GM21619 (cell line): ENCODE data around the gene LAMA5.

ENCODE experiments used
- ATAC-seq: cut with Tn5 transposase; IDR thresholded peaks from one replicate; pipeline ENCODE4 v1.9.1; 2021; ENCODE audit not compliant: unreplicated experiment

Gene LAMA5

DNA sequence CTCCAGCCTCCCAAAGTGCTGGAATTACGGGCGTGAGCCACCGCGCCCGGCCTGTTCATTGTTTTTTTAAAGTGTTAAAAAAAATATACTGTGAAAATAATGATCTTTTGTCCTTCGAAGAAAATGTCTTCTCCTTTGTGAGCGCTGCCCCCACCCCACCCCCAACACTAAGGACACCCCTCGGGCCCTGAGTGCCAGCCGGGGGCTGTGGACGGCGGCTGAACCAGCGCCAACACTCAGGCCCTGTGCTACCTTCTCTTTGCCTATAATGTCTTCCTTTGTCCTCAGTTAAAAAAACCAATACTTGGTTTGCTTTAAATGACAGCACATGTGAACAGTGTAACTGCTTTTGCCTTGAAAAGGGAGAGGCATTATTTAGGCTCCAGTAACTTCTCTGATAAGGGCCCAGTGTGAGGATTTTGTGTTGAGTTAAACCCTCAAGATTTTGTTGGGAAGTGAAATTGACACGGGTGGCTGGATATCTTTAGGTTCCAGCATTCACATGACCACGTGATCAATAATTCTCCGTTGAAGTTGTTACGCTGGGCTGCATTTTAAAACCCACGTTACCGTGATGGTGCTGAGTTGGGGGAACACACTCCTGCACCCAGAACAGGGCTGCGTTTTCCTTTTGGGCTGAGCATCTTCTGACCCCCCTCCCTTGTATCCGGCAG, 73.9 kb downstream of the LAMA5 start:
- no peak for ATAC-seq

DNA sequence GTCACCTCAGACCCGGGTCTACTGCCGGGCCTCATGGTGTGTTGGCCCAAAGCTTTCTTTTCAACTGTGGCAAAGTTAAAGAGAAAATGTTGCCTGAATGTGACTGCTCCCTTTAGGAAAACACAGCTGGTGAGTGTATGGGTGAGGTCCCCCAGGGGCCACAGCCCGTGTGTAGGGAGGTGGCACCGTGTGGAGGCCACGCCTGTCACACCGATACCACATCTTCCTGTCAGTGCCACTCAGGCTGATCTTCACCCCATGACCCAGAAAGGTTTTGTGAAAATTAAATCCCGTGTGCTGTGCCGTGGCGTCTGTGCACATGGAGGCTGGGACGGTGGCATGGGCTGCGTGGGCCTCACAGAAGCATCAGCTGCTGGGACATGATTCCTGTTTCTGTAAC, 75.0 kb downstream of the LAMA5 start:
- ATAC-seq: no peak

DNA sequence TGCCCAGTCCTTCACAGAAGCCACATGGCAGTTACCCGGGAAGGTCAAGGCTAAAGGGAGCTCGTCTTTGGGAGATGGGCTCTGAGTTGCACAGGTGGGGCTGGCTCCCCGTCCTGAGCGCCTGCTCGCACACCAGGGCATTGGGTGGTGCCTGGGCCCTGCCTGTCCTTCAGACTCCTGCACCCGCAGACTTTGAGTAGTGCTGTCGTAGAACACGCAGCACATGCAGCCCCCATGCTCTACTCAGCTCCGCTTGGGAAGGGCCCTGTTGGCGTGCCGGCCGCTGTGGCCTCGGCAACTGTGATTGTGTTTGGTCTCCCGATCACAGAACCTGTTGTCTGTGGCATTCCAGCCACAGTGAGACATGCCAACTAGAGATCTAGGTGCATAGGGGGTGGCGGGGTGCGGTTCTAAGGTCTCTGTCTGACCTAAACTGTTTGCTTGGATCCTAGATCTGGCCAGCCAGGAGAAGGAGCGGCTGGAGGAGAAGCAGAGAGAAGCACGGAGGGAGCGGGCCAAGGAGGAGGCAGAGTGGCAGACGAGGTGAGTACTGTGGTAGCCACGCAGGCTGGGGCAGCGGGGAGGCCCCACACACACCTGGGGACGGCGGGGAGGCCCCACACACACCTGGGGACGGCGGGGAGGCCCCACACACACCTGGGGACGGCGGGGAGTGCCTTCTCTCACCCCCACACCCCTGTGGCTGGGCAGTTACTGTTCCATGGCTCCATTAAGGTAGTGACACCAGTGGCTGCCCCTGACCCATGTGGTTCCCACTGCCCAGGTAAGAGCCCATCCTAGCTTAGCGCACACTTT, 75.7 kb downstream of the LAMA5 start:
- no peak for ATAC-seq

DNA sequence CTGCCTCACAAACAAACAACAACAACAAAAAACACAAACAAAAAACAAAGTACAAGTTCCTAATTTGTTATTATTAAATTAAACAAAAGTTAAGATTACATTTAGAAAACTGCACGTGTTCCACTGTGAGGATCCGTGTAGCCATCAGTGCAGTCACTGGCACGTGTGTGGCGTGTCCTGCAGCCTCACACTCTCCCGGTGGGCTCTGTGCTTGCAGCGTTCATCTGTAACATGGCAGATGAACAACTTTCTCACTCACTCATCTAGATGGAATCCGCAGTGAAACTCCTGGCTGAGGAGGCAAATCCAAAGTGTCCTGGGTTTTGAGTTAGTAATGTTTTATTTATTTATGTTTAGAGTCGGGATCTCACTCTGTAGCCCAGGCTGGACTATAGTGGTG, 77.2 kb downstream of the LAMA5 start:
- no peak for ATAC-seq

DNA sequence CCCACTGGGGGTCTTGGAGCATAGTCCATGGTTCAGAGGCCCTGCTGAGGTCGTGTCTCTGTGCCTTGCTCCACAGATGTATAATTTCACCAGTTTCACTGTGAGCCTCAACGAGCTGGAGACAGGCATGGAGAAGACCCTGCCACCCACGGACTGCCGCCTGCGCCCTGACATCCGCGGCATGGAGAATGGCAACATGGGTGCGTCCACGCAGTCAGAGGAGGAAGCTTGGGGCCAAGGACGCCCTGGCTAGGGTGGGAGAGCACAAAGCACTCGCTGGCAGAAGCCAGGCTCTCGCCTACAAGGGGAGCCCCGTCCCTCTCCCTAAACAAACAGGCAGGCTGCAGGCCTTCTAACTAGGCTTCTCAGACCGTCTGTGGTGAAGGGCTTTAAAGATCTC, 78.0 kb downstream of the LAMA5 start:
- no peak for ATAC-seq

DNA sequence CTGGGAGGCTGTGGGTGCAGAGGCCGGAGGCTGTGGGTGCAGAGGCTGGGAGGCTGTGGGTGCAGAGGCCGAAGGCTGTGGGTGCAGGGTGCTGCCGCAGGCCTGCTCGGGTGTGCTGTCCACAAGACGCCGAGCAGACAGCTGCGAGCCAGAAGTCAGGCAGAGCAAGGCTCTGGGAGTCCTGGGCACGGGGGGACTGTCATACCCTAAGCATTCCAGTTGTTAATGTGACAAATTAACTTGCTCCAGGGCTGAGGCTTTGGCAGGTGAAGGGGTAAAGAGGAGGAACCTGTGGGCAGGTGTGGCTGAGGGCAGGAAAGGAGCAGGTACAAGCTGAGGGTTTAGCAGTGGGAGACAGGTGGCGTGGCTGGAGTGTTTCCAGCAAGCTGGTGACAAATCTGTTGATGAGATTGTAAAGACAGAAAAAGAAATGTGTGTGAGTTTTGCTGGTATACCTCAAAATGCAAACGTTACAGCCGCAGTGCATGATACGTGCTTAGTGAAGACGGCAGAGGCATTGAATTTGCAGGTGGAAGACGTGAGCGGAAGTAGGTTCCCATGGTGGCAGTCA, 78.5 kb downstream of the LAMA5 start:
- no peak for ATAC-seq

DNA sequence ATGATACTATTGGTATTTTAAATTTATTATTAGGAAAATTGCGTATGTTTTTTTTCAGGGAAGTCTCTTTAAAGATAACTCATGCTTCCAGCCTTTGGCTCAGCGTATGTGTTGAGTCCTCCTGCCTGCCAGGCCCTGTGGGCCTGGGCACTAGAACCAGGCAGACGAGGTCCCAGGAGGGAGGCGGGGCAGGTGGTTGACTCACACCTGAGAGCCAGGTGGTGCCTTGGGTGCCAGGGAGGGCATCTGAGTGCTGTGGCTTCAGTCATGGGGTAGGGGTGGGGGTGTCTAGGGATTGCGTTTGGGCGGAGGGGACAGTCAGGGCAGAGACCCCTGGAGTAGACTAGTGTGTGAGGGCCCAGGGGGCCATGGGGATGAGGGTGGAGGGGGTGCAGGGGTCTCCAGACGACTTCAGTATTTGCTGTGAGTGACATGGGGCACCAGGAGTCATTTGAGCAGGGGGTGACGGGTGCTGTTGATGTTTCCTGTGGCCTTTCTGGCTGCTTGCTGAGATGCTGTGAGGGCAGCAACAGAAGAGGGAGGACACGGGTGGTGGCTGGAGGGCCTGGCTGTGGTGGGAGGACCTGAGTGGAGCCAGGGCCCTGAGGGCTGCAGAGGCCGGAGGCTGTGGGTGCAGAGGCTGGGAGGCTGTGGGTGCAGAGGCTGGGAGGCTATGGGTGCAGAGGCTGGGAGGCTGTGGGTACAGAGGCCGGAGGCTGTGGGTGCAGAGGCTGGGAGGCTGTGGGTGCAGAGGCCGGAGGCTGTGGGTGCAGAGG, 79.2 kb downstream of the LAMA5 start:
- no peak for ATAC-seq

DNA sequence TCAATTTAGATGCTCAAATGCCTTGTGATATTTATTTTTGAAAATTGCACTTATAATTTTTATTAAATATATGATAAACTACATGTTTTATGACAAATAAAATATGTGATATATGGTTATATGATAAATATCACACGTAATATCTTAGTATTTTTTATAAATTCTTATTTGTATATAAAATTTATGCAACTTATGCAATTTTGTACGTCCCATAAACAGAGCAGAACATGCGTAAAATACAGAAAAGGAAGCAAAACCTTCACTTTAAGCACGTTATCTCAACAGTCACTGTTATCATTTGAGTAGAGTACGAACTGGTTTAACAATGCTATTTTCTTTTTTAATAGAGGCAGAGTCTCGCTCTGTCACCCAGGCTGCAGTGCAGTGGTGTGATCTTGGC, 80.0 kb downstream of the LAMA5 start:
- ATAC-seq: no peak

DNA sequence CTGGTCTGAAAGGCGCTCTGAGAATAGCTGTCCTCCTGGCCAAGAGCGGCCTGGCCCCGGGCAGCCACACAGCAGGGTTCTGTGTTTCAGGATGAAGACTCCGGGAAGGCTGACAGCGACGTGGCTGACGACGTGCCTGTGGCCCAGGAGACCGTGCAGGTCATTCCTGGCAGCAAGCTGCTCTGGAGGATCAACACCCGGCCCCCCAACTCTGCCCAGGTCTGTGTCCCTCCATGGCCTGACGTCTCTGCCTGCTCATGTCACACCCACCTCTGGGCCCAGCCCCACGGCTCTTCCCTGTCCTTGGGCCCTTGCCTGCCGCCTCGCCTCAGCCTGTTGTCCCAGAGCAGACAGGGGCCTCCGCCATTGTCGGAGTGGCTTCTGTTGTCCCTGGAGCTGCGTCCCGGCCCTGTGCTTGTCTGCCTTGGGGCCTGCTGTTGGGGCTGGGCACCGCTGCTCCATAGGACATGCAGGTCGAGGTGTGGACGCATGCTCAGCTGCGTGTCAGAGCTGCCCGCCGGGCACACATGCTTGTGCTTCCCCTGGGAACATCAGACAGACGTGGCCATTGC, 80.5 kb downstream of the LAMA5 start:
- no peak for ATAC-seq

DNA sequence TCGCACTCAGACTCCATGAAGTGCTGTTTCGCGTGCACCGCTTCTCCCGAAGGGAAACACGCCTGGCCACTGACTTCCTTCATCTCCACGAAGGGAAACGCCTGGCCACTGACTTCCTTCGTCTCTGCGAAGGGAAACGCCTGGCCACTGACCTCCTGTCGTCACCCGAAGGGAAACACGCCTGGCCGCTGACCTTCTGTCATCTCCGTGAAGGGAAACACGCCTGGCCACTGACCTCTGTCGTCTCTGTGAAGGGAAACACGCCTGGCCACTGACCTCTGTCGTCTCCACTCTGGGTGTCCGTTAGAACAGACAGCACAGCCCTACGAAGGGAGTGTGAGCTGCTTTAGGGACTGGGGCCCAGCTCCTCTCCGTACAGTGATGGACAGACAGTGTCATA, 81.4 kb downstream of the LAMA5 start:
- ATAC-seq: no peak

DNA sequence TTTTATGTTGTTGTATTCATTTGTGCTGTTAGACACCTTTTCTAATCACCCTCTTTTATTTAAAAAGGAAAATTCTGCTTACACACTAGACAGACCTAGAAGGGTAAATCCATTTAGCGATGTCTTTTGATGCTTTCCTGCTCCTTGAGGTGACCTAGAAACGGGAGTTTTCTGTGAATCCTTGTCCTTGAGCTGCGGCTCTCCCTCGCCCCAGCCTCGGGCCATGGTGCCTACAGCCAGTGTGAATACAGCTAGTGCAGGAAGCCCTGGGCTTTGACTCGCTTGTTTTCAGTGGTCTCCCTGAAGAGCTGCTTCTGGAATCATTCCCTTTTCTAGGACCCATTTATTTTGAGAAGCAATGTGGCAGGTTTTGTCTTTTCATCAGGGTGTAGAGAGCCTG, 82.0 kb downstream of the LAMA5 start:
- ATAC-seq: no peak

DNA sequence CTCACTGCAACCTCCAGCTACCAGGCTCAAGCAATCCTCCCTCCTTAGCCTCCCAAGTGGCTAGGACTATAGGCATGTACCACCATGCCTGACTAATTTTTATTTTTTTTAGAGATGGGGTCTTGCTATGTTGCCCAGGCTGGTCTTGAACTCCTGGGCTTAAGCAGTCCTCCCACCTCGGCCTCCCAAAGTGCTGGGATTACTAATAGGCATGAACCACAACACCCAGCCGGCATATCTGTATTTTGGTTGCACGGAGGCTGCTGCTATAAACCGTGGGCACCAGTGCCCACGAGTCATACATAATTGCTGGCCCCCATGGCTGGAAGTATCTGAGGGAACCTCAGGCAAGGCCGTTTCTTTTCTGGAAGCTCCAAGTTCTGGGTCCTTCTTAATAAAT, 82.7 kb downstream of the LAMA5 start:
- no peak for ATAC-seq

DNA sequence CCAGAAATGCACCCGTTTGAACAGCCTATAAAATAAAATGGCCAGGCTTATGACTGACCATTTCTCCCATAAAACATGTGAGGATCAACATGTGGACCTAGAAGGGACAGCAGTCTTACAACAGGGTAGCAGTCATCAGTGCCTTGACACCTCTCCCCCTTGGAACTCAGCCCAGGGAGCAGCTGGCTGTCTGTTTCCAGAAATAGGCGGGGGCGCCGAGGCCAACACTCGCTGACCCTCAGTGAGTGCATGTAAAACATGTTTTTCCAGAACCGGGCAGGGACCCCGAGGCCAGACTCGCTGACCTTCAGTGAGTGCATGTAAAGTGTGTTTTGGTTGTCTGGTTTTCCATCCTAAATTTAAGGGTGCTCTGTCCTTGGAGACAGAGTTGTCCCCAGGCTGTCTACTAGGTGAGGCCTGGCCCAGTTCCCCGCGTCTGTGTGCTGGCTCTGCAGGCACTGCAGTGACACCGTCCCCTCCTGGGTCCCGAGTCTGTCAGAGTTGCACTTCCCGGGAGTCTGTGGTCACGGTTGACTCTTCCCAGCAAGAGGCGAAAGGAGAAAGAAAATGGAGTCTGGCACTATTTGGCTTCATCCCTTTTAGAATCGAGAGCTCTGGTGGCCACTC, 84.1 kb downstream of the LAMA5 start:
- no peak for ATAC-seq

DNA sequence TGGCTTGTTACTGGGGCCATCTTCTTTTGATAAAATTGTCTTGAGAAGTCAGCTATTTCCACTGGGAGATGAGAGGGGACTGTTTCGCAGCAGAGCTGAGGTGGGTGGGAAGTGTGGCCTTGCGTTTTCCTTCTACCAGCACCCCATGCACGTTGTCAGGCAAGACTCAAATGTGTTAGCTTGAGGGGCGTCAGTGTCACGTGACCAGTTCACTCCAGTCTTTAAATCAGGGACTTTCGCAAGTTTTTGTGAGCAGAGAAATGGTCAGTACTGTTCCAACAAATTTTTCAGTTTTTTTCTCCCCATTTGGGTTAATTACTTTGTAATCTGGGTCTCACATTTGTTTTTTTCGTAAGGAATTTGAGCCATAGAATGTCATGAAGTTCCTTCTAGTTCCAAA, 85.0 kb downstream of the LAMA5 start:
- no peak for ATAC-seq

DNA sequence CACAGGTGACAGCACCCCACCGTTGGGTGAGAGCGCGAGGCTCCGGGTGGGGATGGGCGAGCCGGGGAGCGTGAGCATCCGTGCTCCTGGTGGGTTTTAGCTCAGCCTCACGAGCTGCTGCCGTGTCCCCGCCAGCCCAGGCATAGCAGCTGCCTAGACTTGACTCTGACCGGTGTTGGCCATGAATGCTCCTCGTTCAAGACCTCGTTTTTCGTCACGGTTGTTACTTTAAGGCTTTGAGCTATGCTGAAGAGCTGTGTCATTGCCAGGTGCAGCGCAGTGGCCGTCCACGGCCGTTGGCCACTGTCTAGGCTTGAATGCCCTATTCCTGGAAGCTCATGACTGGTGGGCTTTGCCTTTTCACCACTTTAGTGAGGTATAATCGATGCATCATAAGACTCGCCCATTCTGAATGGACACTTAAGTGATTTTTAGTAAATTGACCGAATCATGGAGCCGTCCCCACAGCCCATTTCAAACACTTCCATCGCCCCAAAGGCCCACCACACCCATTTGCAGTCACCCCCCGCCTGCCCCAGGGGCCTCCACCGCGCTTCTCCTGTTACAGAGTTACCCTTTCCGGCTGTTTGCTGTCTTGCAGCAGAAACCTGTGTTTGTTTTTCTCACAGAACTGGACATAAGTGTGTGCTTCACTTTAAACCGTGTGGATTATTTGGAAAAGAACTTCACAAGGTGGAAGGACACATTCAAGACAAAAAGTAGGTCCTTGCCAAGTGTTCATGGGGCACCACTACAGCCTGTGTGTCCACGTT, 85.8 kb downstream of the LAMA5 start:
- no peak for ATAC-seq

DNA sequence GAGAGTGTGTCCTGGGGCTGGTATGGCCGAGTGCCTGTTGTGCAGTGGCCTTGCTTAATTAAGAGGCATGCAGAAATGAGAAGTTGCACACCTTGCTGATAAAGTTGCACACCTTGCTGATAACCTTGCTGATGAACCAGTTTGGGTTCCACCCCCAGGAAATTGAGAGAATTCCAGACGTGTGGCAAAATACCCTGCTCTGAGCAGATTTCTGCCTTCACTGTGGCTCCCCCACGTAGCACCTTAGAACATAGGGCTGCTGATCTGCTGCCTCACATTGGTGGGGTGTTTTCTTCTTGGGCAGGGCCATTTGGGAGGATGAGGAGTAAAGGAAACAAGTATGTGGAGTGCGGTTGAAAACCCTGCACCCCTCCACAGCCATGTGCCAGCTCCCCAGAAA, 86.8 kb downstream of the LAMA5 start:
- no peak for ATAC-seq

DNA sequence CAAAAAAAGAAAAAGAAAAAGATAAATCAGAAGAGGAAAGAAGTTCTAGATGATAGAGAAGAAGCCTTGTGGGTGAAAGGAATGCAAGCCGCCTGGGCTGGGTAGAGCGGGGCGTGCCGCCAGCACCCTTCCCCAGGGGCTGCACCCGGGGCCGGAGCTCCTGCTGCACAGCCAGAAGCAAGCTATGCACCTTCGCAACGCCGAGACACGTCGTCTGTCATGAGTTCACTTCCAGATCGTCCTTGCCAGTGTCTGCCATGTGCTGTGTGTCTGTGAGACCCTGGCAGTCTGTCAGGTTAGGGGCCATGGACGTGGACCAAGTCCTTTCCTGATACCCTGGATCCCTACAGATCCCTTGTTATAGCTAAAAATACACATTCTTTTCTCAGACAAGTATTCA, 89.9 kb downstream of the LAMA5 start:
- no peak for ATAC-seq

DNA sequence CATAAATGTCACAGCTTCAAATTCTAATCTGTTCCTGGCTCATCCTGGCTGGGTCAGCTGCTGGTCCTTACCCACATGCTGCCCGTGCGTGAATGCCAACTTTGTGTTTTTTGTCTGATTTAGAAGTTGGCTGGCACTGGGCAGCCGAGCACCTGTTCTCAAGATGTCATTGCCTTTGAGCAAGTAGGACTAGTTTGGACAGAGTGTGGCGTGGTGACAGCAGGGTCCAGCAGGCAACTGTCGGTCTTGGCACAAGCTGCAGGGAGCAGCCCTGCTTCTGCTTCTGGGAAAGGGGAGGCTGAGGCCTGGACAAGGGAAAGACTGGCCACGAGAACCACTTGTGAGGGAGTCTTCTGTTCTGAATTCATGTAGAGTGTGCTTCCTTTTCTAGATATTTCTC, 90.7 kb downstream of the LAMA5 start:
- ATAC-seq: no peak

DNA sequence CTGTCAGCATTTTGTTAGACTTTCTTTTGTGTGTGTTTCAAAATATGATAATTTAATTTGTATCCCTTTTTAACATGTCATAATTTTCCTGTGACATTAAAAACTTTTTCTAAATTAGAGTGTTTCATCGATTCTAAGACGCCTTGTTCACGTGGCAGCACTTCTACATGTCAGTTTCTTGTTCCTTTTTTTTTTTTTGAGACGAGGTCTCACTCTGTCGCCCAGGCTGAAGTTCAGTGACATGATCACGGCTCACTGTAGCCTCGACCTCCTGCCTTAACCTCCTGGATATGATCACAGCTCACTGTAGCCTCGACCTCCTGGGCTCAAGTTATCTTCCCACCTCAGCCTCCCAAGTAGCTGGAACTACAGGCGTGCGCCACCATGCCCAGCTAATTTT, 91.9 kb downstream of the LAMA5 start:
- no peak for ATAC-seq

DNA sequence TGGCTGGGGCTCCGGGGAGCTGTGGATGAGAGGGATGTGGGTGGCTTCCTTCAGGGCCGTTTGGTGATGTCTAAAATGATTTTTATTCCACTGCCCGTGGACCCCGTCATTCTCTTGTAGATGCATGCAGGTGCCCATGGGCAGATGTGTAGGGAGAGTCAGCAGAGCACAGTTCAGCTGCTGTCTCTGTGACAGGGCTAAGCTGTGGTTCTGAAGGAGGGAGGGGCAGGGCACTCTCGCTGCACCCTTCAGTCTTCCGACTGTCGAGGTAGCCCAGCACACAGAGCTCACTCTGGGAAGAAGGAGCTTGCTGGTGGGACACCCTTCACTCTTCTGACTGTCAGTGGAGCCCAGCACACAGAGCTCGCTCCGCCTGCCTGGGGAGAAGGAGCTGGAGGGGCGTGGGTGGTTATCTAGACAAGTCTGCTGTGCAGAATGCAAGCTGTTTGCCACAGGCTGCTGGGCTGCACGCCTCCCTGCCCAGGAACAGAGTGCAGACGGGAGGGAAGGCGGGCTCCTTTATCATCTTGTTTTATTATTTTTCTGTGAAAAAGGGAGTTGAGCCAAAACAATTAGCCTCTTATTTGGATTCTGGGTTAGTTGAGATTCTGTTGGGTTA, 92.7 kb downstream of the LAMA5 start:
- no peak for ATAC-seq
